DMS79 (cell line): ENCODE data around the gene SMIM23.

ENCODE experiments used
- DNase-seq: peaks from one replicate; lab custom pipeline; 2025; lab: John Stamatoyannopoulos, UW

Gene SMIM23

GRCh38 chr5:171816666-171817065 lies 31.0 kb downstream of the SMIM23 start:
- DNase-seq: no peak

- no peak for DNase-seq
Measured at GRCh38 chr5:171820561-171820960, 34.9 kb downstream of the SMIM23 start.

GRCh38 chr5:171821286-171821685 lies 35.7 kb downstream of the SMIM23 start:
- DNase-seq: no peak

GRCh38 chr5:171823269-171823668 lies 37.7 kb downstream of the SMIM23 start:
- DNase-seq: no peak

GRCh38 chr5:171825051-171825450 lies 39.4 kb downstream of the SMIM23 start:
- no peak for DNase-seq

GRCh38 chr5:171826132-171826531 lies 40.5 kb downstream of the SMIM23 start:
- DNase-seq: no peak

GRCh38 chr5:171827162-171827561 lies 41.5 kb downstream of the SMIM23 start:
- no peak for DNase-seq

- DNase-seq: no peak
Measured at GRCh38 chr5:171830686-171831085, 45.1 kb downstream of the SMIM23 start.

GRCh38 chr5:171832775-171833174 lies 47.2 kb downstream of the SMIM23 start:
- DNase-seq: no peak

GRCh38 chr5:171834461-171834860 lies 48.8 kb downstream of the SMIM23 start:
- no peak for DNase-seq

- no peak for DNase-seq
Measured at GRCh38 chr5:171835066-171835465, 49.4 kb downstream of the SMIM23 start.

- DNase-seq: no peak
Measured at GRCh38 chr5:171837522-171837921, 51.9 kb downstream of the SMIM23 start.

- no peak for DNase-seq
Measured at GRCh38 chr5:171838066-171838465, 52.4 kb downstream of the SMIM23 start.

- no peak for DNase-seq
Measured at GRCh38 chr5:171839112-171839511, 53.5 kb downstream of the SMIM23 start.

GRCh38 chr5:171840066-171840465 lies 54.4 kb downstream of the SMIM23 start:
- no peak for DNase-seq
